ENCODE results near the gene RAD9B. TPM values are rescaled to one million over a fixed set of nuclear protein-coding genes. Genes with fewer than 3 reads are reported as not detected.
"Not testable (repeated sequence)": the region's sequence is repeated elsewhere in the genome, so short reads cannot be mapped to it uniquely, and the experiment has no call there.

Gene RAD9B
- 1 to 10 TPM; 1.9 to 2.0 TPM for total RNA-seq

DNA sequence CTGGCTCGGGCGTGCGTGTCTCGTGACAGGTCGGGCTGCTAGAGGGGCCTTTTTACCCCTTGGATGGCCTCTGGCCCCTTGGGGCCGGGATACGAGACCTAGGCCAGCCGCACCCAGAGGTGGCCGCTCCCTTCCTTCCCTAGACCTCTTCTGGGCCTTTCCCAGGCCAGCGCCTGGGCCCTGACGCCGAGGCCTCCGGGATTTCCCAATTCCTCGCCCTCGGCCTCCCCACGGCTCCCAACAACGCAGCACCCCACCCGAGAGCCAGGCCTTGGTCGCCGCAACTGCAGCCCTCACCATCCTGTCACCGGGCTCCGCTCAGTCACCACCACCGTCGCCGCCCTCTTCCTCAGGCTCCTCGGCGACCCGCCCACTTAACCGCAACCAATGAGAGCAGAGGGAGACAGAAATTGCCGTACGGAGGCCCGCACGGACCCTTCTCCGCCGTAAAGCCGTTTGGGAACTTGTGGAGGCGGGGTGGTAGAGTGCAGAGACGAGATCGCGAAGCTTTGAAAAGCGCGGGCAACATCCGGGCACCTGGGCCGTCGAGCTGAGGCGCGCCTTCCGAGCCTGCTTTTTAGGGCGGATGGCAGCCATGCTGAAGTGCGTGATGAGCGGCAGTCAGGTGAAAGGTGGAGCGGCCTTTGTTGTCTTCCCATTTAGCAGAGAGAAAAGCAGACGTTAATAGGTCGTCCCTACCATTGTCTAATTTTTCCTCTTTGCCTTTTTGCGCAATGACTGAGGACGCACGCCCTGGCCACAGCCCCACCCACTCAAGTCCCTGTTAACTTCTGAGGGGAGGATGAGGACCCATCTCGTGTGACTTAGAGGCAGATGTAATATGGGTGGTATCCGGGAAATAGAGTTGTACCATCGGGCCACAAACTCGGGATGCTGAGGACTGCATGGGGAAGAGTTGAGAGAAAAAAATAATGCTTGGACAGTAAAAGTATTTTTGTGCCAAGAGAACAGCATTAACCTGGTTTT is at the start of gene RAD9B, which contains the start of gene VPS29:
Gene RAD9B (plus strand): TSS at position 580 of the 987 bp plus-strand sequence. CDS start 7 bp downstream, at position 587.
Gene VPS29 (minus strand): TSS at position 360 of the 987 bp plus-strand sequence. CDS start 60 bp downstream, at position 300.
- H3K9me3 Mint-ChIP-seq: peaks cover 6 to 7% of the 10 kb centered on the region in 2 donors
- peak; percentile 97 to 98 for ATAC-seq
- H3K36me3 Mint-ChIP-seq: peaks cover 26 to 30% of the 10 kb centered on the region in 2 donors
- peak; percentile 98 to 99 for DNase-seq (ENCODE audit: low spot score in 2 of 2)
- H3K27ac Mint-ChIP-seq: peak within 1 kb of the TSS; percentile 96 to 98

DNA sequence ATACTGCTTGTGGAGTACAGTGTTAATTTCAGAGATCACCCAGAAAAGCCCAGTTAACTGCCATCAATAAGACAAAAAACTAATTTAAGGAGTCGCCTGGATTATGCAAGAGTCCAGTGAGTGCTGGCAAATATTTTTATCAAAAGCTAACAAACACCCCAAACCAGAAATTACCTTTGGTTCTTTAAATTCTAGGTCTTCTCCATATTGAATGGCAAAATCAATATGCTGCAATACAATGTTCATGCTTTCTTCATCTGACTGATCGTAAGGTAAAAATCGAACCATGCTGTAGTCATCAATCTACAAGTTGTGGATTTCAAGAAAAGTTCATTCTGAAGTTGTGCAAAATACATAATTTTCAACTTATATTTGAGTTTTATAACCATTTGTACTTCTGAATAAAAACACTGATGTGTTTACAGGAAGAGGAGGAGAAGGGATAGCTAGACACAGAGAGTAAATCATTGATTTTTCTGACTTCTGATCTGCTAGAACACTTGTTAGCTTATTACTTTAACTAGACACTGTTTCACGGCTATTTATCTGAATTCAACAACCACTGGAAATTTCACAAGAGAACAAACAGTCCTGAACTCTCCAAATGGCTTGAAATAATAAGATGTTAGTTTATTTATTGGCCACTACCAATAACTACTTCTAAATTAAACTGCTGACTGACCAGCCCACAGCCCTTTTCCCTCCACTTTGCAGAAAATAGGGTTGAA is 48.4 kb upstream of the RAD9B start:
- Mint-ChIP-seq H3K27ac (no peak overlapping the region), H3K36me3 (peaks cover 19 to 34% of the 10 kb centered on the region in 2 donors)
- no peak for ATAC-seq

DNA sequence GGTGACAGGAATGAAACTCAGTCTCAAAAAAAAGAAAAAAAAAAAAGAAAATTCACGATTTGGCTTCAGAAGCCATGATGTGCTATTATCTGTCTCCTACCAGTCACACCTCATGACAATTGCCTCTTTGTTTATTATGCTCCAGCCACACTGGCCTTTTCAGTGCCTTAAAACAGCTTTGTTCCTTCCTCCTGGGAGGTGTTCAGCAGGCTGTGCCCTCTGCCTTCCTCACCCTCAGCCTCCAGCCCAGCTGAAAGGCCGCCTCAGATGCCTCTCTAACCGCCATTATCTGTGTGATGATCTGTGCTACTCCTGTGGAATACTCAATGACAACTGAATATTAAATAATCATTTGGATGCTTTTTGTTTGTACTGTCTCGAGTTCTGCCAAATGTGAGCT is 43.4 kb upstream of the RAD9B start:
- no peak for DNase-seq (ENCODE audit: low spot score in 2 of 2)
- ATAC-seq: no peak
- Mint-ChIP-seq H3K9me3 (no peaks in the 10 kb centered on the region), H3K27ac (peak overlapping the region in 1 of 2 donors; percentile 56), H3K36me3 (peaks cover 0 to 8% of the 10 kb centered on the region in 2 donors)

More for the DNA sequence above, 48.4 kb upstream of the RAD9B start:
- no peak for DNase-seq (ENCODE audit: low spot score in 2 of 2)
- no peaks in the 10 kb centered on the region for H3K9me3 Mint-ChIP-seq

DNA sequence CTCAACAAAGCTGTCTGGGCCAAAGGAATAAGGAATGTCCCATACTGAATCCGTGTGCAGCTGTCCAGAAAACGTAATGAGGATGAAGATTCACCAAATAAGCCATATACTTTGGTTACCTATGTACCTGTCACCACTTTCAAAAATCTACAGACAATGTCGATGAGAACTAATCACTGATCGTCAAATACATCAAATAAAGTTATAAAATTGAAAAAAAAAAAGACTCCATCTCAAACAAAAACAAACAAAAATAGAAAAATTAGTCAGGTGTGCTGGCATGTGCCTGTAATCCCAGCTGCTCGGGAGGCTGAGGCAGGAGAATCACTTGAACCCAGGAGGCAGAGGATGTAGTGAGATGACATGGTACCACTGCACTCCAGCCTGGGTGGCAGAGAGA is 40.9 kb upstream of the RAD9B start:
- H3K36me3 Mint-ChIP-seq: not testable (repeated sequence)

DNA sequence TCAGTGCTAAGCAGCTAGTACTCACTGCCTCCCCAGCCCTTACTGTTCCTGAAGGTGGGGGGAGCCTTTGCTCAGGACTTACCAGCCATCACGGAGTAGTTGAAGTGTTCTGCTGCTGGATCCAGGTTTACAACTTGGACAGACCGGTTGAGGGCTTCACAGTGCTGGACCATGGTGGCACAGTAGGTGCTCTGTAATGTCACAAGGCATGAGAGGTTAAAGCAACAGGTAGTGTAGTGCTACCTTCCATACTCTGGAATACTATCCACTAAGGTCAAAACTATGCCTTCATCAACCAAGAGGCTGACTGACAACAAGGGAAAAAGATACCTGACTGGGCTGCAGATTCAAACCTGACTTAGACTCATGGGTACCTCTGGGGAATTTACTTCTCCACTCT is 37.1 kb upstream of the RAD9B start:
- Mint-ChIP-seq H3K36me3 (peaks cover 14 to 17% of the 10 kb centered on the region in 2 donors), H3K27ac (no peak overlapping the region), H3K9me3 (no peaks in the 10 kb centered on the region)
- DNase-seq (ENCODE audit: low spot score in 2 of 2) (no peak), ATAC-seq (no peak)

More for the DNA sequence above, 40.9 kb upstream of the RAD9B start:
- not testable (repeated sequence) for DNase-seq (ENCODE audit: low spot score in 2 of 2); H3K9me3 Mint-ChIP-seq; H3K27ac Mint-ChIP-seq; ATAC-seq

DNA sequence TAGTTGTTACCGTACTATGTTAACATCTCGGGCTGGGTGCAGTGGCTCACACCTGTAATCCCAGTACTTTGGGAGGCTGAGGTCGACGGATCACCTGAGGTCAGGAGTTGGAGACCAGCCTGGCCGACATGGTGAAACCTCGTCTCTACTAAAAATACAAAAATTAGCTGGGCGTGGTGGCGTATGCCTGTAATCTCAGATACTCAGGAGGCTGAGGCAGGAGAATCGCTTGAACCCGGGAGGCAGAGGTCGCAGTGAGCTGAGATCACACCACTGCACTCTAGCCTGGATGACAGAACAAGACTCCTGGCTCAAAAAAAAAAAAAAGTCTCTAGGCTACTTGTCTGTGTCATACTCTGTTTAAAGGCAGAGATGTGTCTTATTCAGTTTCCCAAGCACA is 36.4 kb upstream of the RAD9B start:
- not testable (repeated sequence) for H3K9me3 Mint-ChIP-seq; H3K27ac Mint-ChIP-seq; ATAC-seq; DNase-seq (ENCODE audit: low spot score in 2 of 2)
- peaks cover 15 to 25% of the 10 kb centered on the region in 2 donors for H3K36me3 Mint-ChIP-seq

DNA sequence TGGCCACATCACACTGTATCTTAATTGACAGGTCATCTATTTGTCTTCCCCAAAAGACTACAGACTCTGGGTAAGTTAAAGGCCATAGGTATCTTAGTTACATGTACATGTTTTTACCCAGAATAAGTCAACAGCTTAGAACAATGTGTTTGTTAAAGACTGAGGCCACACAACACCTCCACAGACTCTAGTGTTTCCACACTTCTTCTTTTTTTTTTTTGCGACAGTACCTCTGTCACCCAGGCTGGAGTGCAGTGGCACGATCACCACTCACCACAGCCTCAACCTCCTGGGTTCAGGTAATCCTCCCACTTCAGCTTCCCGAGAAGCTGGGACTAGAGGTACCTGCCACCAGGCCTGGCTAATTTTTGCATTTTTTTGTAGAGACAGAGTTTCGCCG is 35.3 kb upstream of the RAD9B start:
- H3K9me3 Mint-ChIP-seq: no peaks in the 10 kb centered on the region
- DNase-seq (ENCODE audit: low spot score in 2 of 2): no peak
- peaks cover 15 to 34% of the 10 kb centered on the region in 2 donors for H3K36me3 Mint-ChIP-seq
- H3K27ac Mint-ChIP-seq: peak overlapping the region; percentile 90 to 100
- ATAC-seq: no peak

DNA sequence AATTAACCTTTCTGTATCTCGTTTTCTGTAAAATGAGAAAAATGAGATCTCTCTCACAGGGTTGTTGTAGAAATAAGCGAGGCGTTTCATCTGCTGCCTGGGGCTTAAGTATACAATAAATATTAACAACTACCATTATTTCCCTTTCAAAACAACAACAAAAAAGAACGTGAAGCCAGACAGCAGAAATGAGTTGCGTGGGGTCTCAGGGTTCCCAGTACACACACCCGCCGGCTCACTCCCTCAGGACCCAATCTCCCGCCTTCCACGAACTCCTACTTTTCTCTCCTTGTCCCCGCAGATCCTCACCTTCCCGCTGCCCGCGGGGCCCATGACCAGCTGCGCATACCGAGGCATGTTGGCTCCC is 34.3 kb upstream of the RAD9B start:
- H3K9me3 Mint-ChIP-seq: no peaks in the 10 kb centered on the region
- peak overlapping the region; percentile 90 to 100 for H3K27ac Mint-ChIP-seq
- DNase-seq (ENCODE audit: low spot score in 2 of 2) (no peak), ATAC-seq (no peak)
- H3K36me3 Mint-ChIP-seq: peaks cover 15 to 34% of the 10 kb centered on the region in 2 donors

DNA sequence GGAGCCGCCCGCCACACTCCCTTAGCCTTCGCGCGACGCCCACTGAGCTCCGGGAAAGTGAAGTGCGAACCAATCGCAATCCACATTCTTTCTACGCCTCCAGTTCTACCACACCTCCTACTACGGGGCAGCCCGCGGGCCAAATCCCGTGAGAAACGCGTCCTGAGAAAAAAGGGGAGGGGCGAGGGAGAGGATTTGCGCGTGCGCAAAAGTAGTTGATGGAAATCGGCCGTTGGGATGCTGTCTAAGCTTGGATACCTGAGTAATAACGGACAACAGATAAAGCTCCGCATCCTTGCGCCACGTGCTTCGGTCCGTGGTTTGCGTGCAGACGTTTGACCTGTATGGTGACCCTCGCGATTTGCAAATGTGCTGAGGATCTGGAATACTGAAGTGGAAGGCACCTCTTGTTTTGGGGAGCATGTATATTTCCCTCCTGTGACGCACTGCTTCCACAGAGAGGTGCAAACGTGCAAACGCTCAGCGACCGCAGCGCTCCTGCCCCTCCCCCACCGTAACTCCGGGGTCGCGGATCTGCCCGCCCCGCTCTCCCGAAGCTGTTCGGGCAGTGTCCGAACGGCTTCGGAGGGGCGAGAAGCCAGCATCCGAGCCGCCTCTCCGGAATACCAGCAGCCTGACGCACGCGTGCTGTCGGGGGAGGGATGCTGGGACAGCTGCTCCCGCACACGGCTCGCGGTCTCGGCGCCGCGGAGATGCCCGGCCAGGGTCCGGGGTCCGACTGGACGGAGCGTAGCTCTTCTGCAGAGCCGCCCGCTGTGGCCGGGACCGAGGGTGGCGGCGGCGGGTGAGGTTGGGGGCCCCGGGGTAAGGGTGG is 33.7 kb upstream of the RAD9B start, which contains the start of the genes FAM216A and GPN3:
Gene FAM216A (plus strand): TSS at position 632 of the 835 bp plus-strand sequence. CDS start 31 bp downstream, at position 663.
Gene GPN3 (minus strand): TSS at position 44 of the 835 bp plus-strand sequence. CDS start 54 bp downstream, outside the sequence.
- Mint-ChIP-seq H3K9me3 (no peaks in the 10 kb centered on the region), H3K36me3 (peaks cover 15 to 34% of the 10 kb centered on the region in 2 donors), H3K27ac (peak within 1 kb of the TSS; percentile 90 to 100)
- DNase-seq (ENCODE audit: low spot score in 2 of 2) (peak; percentile 94 to 97), ATAC-seq (peak; percentile 86 to 89)

DNA sequence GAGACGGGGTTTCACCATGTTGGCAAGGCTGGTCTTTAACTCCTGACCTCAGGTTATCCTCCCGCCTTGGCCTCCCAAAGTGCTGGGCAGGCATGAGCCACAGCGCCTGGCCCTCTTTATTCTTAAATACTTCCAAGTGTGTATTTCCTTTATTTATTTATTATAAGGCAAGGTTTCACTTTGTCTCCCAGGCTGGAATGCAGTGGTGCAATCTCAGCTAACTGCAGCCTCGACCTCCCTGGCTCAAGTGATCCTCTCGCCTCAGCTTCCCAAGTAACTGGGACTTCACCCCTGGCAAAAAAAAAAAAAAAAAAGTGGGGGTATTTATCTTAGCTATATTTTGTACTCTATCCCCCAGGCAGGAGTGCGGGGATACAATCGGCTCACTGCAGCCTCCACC is 26.7 kb upstream of the RAD9B start:
- H3K27ac Mint-ChIP-seq: no peak overlapping the region
- ATAC-seq: no peak
- no peak for DNase-seq (ENCODE audit: low spot score in 2 of 2)
- no peaks in the 10 kb centered on the region for H3K9me3 Mint-ChIP-seq
- H3K36me3 Mint-ChIP-seq: peaks cover 0 to 18% of the 10 kb centered on the region in 2 donors

DNA sequence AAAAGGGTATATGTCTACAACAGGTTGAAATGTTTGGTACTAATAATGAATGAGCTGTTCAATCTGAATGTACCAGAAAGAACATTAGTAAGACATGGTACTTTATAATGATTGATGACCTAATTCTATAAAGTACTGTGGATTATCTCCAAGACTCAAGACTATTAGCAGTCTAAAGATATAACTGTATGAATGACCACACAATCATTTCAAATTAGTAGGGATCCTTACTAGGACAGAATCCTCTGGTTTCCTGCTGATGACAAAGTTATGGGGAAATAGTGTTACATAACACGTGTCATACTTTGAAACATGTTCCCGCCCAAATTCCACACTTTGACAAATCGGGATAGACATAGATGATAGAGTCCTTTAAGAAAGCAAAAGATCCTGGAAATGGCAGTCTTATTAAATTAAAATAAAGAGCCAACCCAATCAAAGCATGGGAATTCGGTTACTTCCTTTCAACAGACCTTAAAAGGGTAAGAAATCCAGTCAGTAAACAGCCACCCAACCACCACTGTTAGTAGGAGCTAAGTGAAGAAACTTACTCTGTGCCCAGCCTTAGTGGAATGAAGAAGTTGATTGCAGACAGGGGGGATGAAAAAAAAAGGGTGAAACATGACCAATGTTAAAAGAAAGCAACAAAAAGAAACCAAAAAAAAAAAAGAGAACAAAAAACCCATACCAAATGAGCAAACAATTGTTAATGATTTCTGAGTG is 3.0 kb upstream of the RAD9B start:
- ATAC-seq (no peak), DNase-seq (ENCODE audit: low spot score in 2 of 2) (no peak)
- Mint-ChIP-seq H3K36me3 (peaks cover 35 to 37% of the 10 kb centered on the region in 2 donors), H3K9me3 (peaks cover 6 to 7% of the 10 kb centered on the region in 2 donors), H3K27ac (peak overlapping the region; percentile 26 to 46)

DNA sequence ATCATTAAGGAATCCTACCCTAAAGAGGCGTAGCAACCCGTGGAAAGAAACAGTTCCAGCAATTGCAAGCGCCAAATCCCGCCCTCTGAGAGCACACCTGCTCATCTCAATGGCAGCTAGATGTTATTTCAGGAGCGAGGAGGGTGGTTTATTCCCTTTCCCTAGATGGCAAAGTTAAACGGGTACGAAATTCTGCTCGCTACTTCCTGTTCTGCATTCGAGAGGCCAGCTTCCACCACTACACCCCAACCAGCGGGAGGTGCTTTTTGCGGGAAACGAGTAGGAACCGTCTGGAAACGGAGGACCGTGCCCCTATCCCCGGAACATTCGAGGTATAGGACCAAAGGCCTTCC is 756 bp upstream of the RAD9B start:
- Mint-ChIP-seq H3K27ac (peak overlapping the region; percentile 96 to 98), H3K9me3 (peaks cover 6 to 7% of the 10 kb centered on the region in 2 donors), H3K36me3 (peaks cover 26 to 30% of the 10 kb centered on the region in 2 donors)
- DNase-seq (ENCODE audit: low spot score in 2 of 2) (no peak), ATAC-seq (peak in 1 of 2 donors; percentile 21)

DNA sequence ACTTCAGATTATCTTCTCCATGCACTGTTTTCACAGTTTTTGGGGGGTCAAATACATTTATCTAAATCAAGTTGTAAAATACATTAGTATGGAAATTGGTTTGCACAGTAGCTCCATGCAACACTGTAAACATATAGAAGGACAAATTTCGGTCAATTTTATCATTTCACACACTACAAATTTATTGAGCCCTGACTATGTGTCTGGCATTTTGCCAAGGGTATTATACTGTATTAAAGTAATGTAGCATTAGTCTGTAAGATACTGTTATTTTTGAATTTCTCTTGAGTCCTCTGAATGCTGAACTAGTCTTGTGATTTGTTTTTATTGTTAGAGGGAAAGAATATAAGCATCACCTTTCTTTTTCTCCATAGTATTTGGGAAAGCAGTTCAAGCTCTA is 1.3 kb downstream of the RAD9B start:
- Mint-ChIP-seq H3K27ac (no peak overlapping the region), H3K36me3 (peaks cover 26 to 30% of the 10 kb centered on the region in 2 donors), H3K9me3 (peaks cover 6 to 7% of the 10 kb centered on the region in 2 donors)
- no peak for DNase-seq (ENCODE audit: low spot score in 2 of 2)
- ATAC-seq: no peak

DNA sequence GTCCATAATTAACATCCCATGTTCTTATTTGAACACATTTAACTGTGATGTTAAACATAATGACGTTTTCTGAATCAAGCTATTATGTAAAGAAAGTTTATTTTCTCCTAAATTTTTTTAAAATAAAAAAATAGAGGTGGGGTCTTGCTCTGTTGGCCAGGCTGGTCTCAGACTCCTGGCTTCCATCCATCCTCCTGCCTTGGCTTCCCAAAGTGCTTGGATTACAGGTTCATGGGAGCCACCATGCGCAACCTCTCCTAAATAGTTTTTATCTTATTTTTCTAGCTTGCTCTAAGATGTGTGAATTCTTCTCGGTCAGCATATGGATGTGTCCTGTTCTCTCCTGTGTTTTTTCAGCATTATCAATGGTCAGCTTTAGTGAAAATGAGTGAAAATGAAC is 3.2 kb downstream of the RAD9B start:
- no peak for ATAC-seq
- Mint-ChIP-seq H3K9me3 (peaks cover 6 to 7% of the 10 kb centered on the region in 2 donors), H3K27ac (no peak overlapping the region), H3K36me3 (peaks cover 22 to 24% of the 10 kb centered on the region in 2 donors)
- no peak for DNase-seq (ENCODE audit: low spot score in 2 of 2)

DNA sequence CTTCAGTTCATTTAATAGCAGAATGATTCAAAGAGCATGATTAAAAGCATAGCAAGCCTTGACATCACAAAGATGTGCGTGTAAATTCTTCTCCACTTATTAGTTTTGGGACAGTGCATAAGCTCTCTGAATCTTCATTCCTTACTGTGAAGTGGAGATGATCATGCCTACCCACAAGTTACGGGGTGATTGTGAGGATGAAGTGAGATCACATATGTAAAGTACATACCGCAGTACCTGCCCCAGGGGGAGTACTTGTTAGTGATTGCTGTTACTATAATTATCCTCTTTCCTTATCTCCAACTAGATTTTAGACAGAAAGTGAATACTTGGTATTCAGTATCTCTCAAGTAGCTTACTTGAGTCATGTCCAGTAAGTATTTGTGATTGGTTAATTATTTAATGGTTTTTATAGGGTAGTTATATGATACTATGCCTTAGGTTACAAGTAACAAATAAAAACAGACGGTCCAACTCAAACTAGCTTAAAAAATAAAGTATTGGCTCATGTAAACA is 6.0 kb downstream of the RAD9B start:
- no peak overlapping the region for H3K27ac Mint-ChIP-seq
- no peak for DNase-seq (ENCODE audit: low spot score in 2 of 2)
- ATAC-seq: no peak
- no peaks in the 10 kb centered on the region for H3K9me3 Mint-ChIP-seq
- H3K36me3 Mint-ChIP-seq: no peaks in the 10 kb centered on the region
